ENCODE results near the gene COL4A2.

DNA sequence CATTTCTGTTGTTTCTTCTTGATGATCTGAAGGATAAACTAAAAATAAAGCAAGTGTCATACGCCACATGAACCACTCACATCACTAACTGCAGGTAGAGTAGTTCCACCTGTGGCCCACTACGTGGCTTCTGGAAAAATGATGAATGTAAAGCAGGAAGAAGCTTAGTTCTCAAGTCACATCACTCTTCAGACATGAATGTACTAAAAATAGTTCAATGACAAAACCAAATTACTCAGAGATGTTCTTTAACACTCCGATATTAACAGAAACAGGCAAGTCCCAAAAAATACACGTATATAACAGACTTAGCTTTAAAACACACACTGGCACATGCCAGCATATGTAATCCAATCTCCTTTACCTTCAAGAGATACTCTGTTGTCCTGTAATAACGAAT is 232.8 kb downstream of the COL4A2 start:
- TF ChIP-seq, protein P1, sequence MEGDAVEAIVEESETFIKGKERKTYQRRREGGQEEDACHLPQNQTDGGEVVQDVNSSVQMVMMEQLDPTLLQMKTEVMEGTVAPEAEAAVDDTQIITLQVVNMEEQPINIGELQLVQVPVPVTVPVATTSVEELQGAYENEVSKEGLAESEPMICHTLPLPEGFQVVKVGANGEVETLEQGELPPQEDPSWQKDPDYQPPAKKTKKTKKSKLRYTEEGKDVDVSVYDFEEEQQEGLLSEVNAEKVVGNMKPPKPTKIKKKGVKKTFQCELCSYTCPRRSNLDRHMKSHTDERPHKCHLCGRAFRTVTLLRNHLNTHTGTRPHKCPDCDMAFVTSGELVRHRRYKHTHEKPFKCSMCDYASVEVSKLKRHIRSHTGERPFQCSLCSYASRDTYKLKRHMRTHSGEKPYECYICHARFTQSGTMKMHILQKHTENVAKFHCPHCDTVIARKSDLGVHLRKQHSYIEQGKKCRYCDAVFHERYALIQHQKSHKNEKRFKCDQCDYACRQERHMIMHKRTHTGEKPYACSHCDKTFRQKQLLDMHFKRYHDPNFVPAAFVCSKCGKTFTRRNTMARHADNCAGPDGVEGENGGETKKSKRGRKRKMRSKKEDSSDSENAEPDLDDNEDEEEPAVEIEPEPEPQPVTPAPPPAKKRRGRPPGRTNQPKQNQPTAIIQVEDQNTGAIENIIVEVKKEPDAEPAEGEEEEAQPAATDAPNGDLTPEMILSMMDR (optimal IDR thresholded peaks at IDR 0.05 in 1 of 3, IDR thresholded peaks at IDR 0.05 in 1 of 3, conservative IDR thresholded peaks at IDR 0.05 in 1 of 3; ENCODE audit: extremely low read depth in 1 of 3, insufficient read depth in 2 of 3, low read length in 3 of 3): no peak
- no peak for TF ChIP-seq EZH2 (IDR thresholded peaks at IDR 0.05; ENCODE audit: low read length)

Data from keratinocyte (primary cell).